Prostate gland (tissue), 2 donors: ENCODE results near the gene SLC35B4. TPM values are rescaled to one million over a fixed set of nuclear protein-coding genes. Genes with fewer than 3 reads are reported as not detected.
A peak's percentile ranks its signal among the peaks of the same experiment; 100 is the strongest.

Experiments
- DNase-seq: peaks from one replicate; pipeline ENCODE4 v3.0.0-alpha.2; 2019; ENCODE audit warnings: low spot score
- H3K27ac ChIP-seq, 2 donors: fragments of 200-600 bp; sonication (generic); 2 replicates each; pipeline ENCODE4 v1.5.1; 2017 to 2019
- H3K27me3 ChIP-seq: fragments of 200-600 bp; sonication (generic); replicated peaks from 2 replicates; pipeline ENCODE4 v1.5.1; 2019; ENCODE audit not compliant: insufficient read depth
- H3K36me3 ChIP-seq, 2 donors: fragments of 200-600 bp; sonication (generic); 1 replicate in 1 of 2; 2 replicates in 1 of 2; pipeline versions ENCODE4 v1.5.1 to v1.8.1; 2017 to 2019
- H3K4me1 ChIP-seq: fragments of 200-600 bp; sonication (generic); replicated peaks from 2 replicates; pipeline ENCODE4 v1.5.1; 2019
- H3K4me3 ChIP-seq, 2 donors: fragments of 200-600 bp; sonication (generic); 2 replicates each; pipeline ENCODE4 v1.5.1; 2017 to 2019
- H3K9me3 ChIP-seq: fragments of 200-600 bp; sonication (generic); 2 replicates; pipeline ENCODE4 v1.5.1; 2017
- CTCF ChIP-seq, 4 experiments: fragments of 200-600 bp in 2 of 4; fragments of 450-650 bp in 2 of 4; sonication (generic) in 2 of 4; IDR thresholded peaks; 1 replicate in 3 of 4; 2 replicates in 1 of 4; pipeline ENCODE4 v1.5.1; 2016 to 2019; ENCODE audit warnings: antibody characterized with exemption in 4 of 4, mild to moderate bottlenecking in 2 of 4, moderate library complexity in 2 of 4
- POLR2A ChIP-seq: fragments of 450-650 bp; IDR thresholded peaks from one replicate; pipeline ENCODE4 v1.6.1; 2016; ENCODE audit warnings: antibody characterized with exemption, mild to moderate bottlenecking
- POLR2AphosphoS5 ChIP-seq: sonication (generic); formaldehyde crosslinking; IDR thresholded peaks from one replicate; pipeline ENCODE4 v1.6.1; 2017; ENCODE audit warnings: antibody characterized with exemption
- WGBS: methylation state at CpG from one replicate; pipeline ENCODE4 v1.1.5; 2018; 5-methylcytosine and 5-hydroxymethylcytosine counted together
- intact Hi-C: fragments of 100-400 bp; cut with DNase I; formaldehyde crosslinking; loops from one replicate; pipeline ENCODE4 v1.14.2; 2022
- total RNA-seq, 2 donors: library from RNA; depleted of rRNA; stranded (reverse); fragments of >200 nt; gene quantifications; one replicate each; pipeline ENCODE4 v1.1.0, GENCODE V29; 2016

Gene SLC35B4
- total RNA-seq, 2 donors from 2014 or later = 6.4 to 20.6 TPM

GRCh38 chr7:134329614-134330346, 13.1 kb upstream of the SLC35B4 start:
- intact Hi-C loops = no loop called here
- no peaks in the 10 kb centered on the region for H3K27me3 ChIP-seq
- TF ChIP-seq CTCF (IDR thresholded peaks at IDR 0.05) = no peak
- TF ChIP-seq POLR2A = no peak
- no peak for TF ChIP-seq POLR2AphosphoS5
- no peak for DNase-seq
- H3K36me3 ChIP-seq = no peaks in the 10 kb centered on the region
- WGBS = 20% methylated on average over 4 of the region's 4 CpGs
- no peaks in the 10 kb centered on the region for H3K9me3 ChIP-seq
- H3K4me1 ChIP-seq = no peaks in the 10 kb centered on the region
- no peak overlapping the region for H3K27ac ChIP-seq
- no peak overlapping the region for H3K4me3 ChIP-seq

- intact Hi-C loops = no loop called here
- no peak for DNase-seq
- Histone ChIP-seq H3K27me3 (no peaks in the 10 kb centered on the region), H3K9me3 (no peaks in the 10 kb centered on the region), H3K36me3 (no peaks in the 10 kb centered on the region), H3K4me1 (no peaks in the 10 kb centered on the region), H3K4me3 (no peak overlapping the region), H3K27ac (no peak overlapping the region)
- WGBS = 65% methylated on average over 2 of the region's 2 CpGs
- TF ChIP-seq POLR2AphosphoS5 = no peak
- no peak for TF ChIP-seq CTCF (IDR thresholded peaks at IDR 0.05)
- no peak for TF ChIP-seq POLR2A
These were observed 12.2 kb upstream of the SLC35B4 start for GRCh38 chr7:134328900-134329299.

GRCh38 chr7:134327896-134328295, 11.2 kb upstream of the SLC35B4 start:
- 39% methylated on average over 7 of the region's 7 CpGs for WGBS
- intact Hi-C loops = no loop called here
- no peaks in the 10 kb centered on the region for H3K9me3 ChIP-seq
- no peak overlapping the region for H3K4me3 ChIP-seq
- DNase-seq = peak; percentile 13
- no peaks in the 10 kb centered on the region for H3K27me3 ChIP-seq
- H3K4me1 ChIP-seq = no peaks in the 10 kb centered on the region
- no peak overlapping the region for H3K27ac ChIP-seq
- peak in 2 of 4 experiments; percentile 28 to 31 for TF ChIP-seq CTCF (IDR thresholded peaks at IDR 0.05)
- TF ChIP-seq POLR2A = no peak
- TF ChIP-seq POLR2AphosphoS5 = no peak
- no peaks in the 10 kb centered on the region for H3K36me3 ChIP-seq

GRCh38 chr7:134324107-134324506, 7.4 kb upstream of the SLC35B4 start:
- Histone ChIP-seq H3K27ac (no peak overlapping the region), H3K36me3 (no peaks in the 10 kb centered on the region), H3K4me1 (no peaks in the 10 kb centered on the region), H3K4me3 (no peak overlapping the region), H3K9me3 (no peaks in the 10 kb centered on the region), H3K27me3 (no peaks in the 10 kb centered on the region)
- DNase-seq = no peak
- WGBS = 100% methylated on average over 2 of the region's 2 CpGs
- intact Hi-C loops = no loop called here
- TF ChIP-seq POLR2A = no peak
- no peak for TF ChIP-seq POLR2AphosphoS5

- DNase-seq = no peak
- WGBS = 88% methylated on average over 5 of the region's 5 CpGs
- no peak overlapping the region for H3K4me3 ChIP-seq
- intact Hi-C loops = no loop called here
- peaks cover 3% of the 10 kb centered on the region for H3K4me1 ChIP-seq
- H3K27me3 ChIP-seq = no peaks in the 10 kb centered on the region
- TF ChIP-seq POLR2A = no peak
- no peak for TF ChIP-seq POLR2AphosphoS5
- TF ChIP-seq CTCF (IDR thresholded peaks at IDR 0.05) = no peak
- no peaks in the 10 kb centered on the region for H3K9me3 ChIP-seq
- H3K36me3 ChIP-seq = no peaks in the 10 kb centered on the region
- H3K27ac ChIP-seq = no peak overlapping the region
These were observed 3.5 kb upstream of the SLC35B4 start for GRCh38 chr7:134320201-134320600.
